Measurements from ENCODE around the gene SDS.

SDS gene

GRCh38 chr12:113347107-113347506, 56.6 kb downstream of the SDS start:
- DNase-seq (ENCODE audit: low spot score) = no peak

DNA sequence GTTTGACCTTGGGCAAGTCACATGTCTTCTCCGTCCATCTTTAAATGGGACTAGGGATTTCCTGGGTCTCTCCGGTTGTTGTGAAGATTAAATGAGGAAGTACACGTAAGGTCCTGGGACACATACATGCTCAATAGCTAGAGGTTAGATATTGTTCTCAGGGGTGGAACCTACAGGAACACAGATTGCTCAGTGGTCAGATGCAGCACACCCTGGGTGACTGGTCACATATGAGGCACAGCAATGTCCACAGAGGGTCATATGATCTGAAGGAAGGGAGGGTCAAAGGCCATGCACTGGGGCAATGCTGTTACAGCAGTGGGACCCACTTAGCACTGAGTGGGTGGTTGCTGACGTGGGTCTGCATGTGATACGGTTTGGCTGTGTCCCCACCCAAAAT, 57.3 kb downstream of the SDS start:
- no peak for DNase-seq (ENCODE audit: low spot score)

DNA sequence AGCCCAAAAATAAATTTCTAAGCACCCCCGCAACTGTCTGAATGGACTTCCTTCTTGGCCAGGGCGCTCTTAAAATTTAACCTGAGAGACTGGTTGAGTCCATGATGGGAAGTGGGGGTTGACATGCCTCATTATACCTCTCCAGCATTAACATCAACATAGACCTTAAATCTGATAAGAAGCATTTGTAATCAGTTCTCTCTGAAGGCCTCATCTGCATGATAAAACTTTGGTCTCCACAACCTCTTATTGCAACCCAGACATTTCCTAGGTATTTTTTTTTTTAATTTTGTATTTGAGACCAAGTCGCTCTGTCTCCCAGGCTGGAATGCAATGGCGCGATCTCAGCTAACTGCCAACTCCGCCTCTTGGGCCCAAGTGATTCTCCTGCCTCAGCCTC, 58.4 kb downstream of the SDS start:
- DNase-seq (ENCODE audit: low spot score) = no peak
